Panc1 (cell line): ENCODE data around the gene HCRTR1. TPM values are rescaled to one million over a fixed set of nuclear protein-coding genes. Genes with fewer than 3 reads are reported as not detected.

Experiments
- ATAC-seq: fragments of 200-7000 bp; cut with Tn5 transposase; 2 replicates; pipeline ENCODE4 v1.9.1; 2020; ENCODE audit warnings: mild to moderate bottlenecking, moderate library complexity
- BruUV-seq: library from RNA; stranded (reverse); fragments of 400-500 nt; replicated peaks from 2 replicates; lab custom pipeline; 2021; lab: Mats Ljungman, UMichigan
- CTCF ChIA-PET: fragments of 300-600 bp; sonication (Branson Sonifier 250); formaldehyde crosslinking; loops from one replicate; lab custom pipeline; 2022; ENCODE audit warnings: antibody characterized with exemption; lab: Charles Lee
- POLR2A ChIA-PET: fragments of 300-600 bp; sonication (Branson Sonifier 250); formaldehyde crosslinking; loops from one replicate; lab custom pipeline; 2022; ENCODE audit warnings: antibody characterized with exemption; lab: Charles Lee
- DNase-seq: peaks from one replicate; pipeline ENCODE4 v3.0.0-alpha.2; 2010; ENCODE audit warnings: low read depth, low spot score
- H3K27ac ChIP-seq: 2 replicates; pipeline ENCODE4 v1.5.1; 2011; ENCODE audit warnings: mild to moderate bottlenecking, low read length, inconsistent platforms
- H3K27me3 ChIP-seq: fragments of 200-500 bp; sonication (Bioruptor generic); 2 replicates; pipeline ENCODE4 v1.6.0; 2014; ENCODE audit warnings: low read length, inconsistent platforms; ENCODE audit not compliant: control insufficient read depth, insufficient read depth
- H3K36me3 ChIP-seq: fragments of 200-500 bp; sonication (Bioruptor generic); 2 replicates; pipeline ENCODE4 v1.5.1; 2014; ENCODE audit warnings: inconsistent platforms, mild to moderate bottlenecking, low read length, moderate library complexity; ENCODE audit not compliant: control insufficient read depth, insufficient read depth
- H3K4me1 ChIP-seq: 2 replicates; pipeline ENCODE4 v1.5.1; 2011; ENCODE audit warnings: inconsistent platforms, mild to moderate bottlenecking, low read length, moderate library complexity; ENCODE audit not compliant: control insufficient read depth, insufficient read depth
- H3K4me3 ChIP-seq, 2 experiments: 2 replicates each; pipeline ENCODE4 v1.5.1; 2011 to 2012; ENCODE audit warnings: low read depth in 2 of 2, low read length in 2 of 2, mild to moderate bottlenecking in 2 of 2, inconsistent platforms in 1 of 2, moderate library complexity in 1 of 2
- H3K9me3 ChIP-seq: fragments of 200-500 bp; sonication (Bioruptor generic); 2 replicates; pipeline ENCODE4 v1.5.1; 2014; ENCODE audit warnings: low read depth, mild to moderate bottlenecking, inconsistent platforms, low read length, moderate library complexity; ENCODE audit not compliant: control insufficient read depth, insufficient read depth
- CTCF ChIP-seq: fragments of 450-650 bp; IDR thresholded peaks from 2 replicates; pipeline ENCODE4 v1.5.1; 2017; ENCODE audit warnings: mild to moderate bottlenecking
- POLR2AphosphoS5 ChIP-seq: IDR thresholded peaks from 2 replicates; pipeline ENCODE4 v1.6.1; 2012; ENCODE audit warnings: mild to moderate bottlenecking, low read depth, low read length, moderate library complexity
- REST ChIP-seq, 2 experiments: IDR thresholded peaks; 2 replicates each; pipeline ENCODE4 v1.6.1; 2011 to 2012; ENCODE audit warnings: low read depth in 2 of 2, control low read depth in 1 of 2, low read length in 1 of 2, mild to moderate bottlenecking in 1 of 2, moderate library complexity in 1 of 2; ENCODE audit not compliant: insufficient read depth in 1 of 2
- SIN3A ChIP-seq: IDR thresholded peaks from 2 replicates; pipeline ENCODE4 v1.6.1; 2012; ENCODE audit warnings: low read depth, mild to moderate bottlenecking, low read length, moderate library complexity, borderline replicate concordance; ENCODE audit not compliant: insufficient read depth
- TCF7L2 ChIP-seq: IDR thresholded peaks from 2 replicates; pipeline ENCODE4 v1.6.1; 2011; ENCODE audit warnings: mild to moderate bottlenecking, low read depth, low read length, inconsistent platforms
- in situ Hi-C: cut with HindIII; loops from 2 replicates; pipeline ENCODE4 v1.10.0; 2016; ENCODE audit warnings: low sequenced_read_pairs, low pct_unique_long_range_greater_than_20kb
- intact Hi-C: fragments of 100-400 bp; cut with micrococcal nuclease; formaldehyde crosslinking; loops from one replicate; pipeline ENCODE4 v1.10.0; 2022; ENCODE audit not compliant: unreplicated experiment
- total RNA-seq: library from RNA; stranded (reverse); gene quantifications from one replicate; pipeline ENCODE4 v1.2.1, GENCODE V29; 2021; ENCODE audit not compliant: unreplicated experiment

Gene HCRTR1
- total RNA-seq, 1 experiment from 2014 or later: 0.18 TPM

GRCh38 chr1:31602081-31602480, 15.4 kb upstream of the HCRTR1 start:
- POLR2A ChIA-PET: interaction anchor here (0.6 kb wide), 1 partner anchor 224 kb away, joined by 3 read pairs; no protein-coding TSS in a partner anchor
- no peak for DNase-seq
- intact Hi-C loops: no loop called here
- Histone ChIP-seq H3K27ac (no peak overlapping the region), H3K36me3 (no peaks in the 10 kb centered on the region), H3K4me3 (no peak overlapping the region), H3K4me1 (no peaks in the 10 kb centered on the region), H3K27me3 (no peaks in the 10 kb centered on the region; the same call in 1 of the 2 replicates), H3K9me3 (no peaks in the 10 kb centered on the region)
- TF ChIP-seq TCF7L2 (no peak), REST (IDR thresholded peaks at IDR 0.05; ENCODE audit: insufficient read depth in 1 of 2, low read depth in 2 of 2, low read length in 1 of 2) (no peak), CTCF (no peak), SIN3A (no peak), POLR2AphosphoS5 (no peak)
- in situ Hi-C loops: no loop called here
- CTCF ChIA-PET: no interaction called here
- no peak for ATAC-seq
- BruUV-seq: no TSS peak

- POLR2A ChIA-PET: no interaction called here
- H3K27ac ChIP-seq: no peak overlapping the region
- BruUV-seq: no TSS peak
- intact Hi-C loops: no loop called here
- H3K4me3 ChIP-seq: no peak overlapping the region
- TF ChIP-seq TCF7L2 (no peak), CTCF (no peak), REST (IDR thresholded peaks at IDR 0.05; ENCODE audit: insufficient read depth in 1 of 2, low read depth in 2 of 2, low read length in 1 of 2) (no peak), POLR2AphosphoS5 (no peak), SIN3A (no peak)
- H3K4me1 ChIP-seq: no peaks in the 10 kb centered on the region
- H3K27me3 ChIP-seq: no peaks in the 10 kb centered on the region; the same call in 1 of the 2 replicates
- no peak for DNase-seq
- in situ Hi-C loops: no loop called here
- H3K36me3 ChIP-seq: no peaks in the 10 kb centered on the region
- H3K9me3 ChIP-seq: no peaks in the 10 kb centered on the region
- CTCF ChIA-PET: no interaction called here
- no peak for ATAC-seq
Observed at GRCh38 chr1:31605908-31606427, 11.5 kb upstream of the HCRTR1 start.
